ENCODE results near the gene OSBPL8. TPM values are rescaled to one million over a fixed set of nuclear protein-coding genes. Genes with fewer than 3 reads are reported as not detected.

OSBPL8 gene
- total and polyA plus RNA-seq, 2 experiments from 2014 or later: 78.0 to 124 TPM

DNA sequence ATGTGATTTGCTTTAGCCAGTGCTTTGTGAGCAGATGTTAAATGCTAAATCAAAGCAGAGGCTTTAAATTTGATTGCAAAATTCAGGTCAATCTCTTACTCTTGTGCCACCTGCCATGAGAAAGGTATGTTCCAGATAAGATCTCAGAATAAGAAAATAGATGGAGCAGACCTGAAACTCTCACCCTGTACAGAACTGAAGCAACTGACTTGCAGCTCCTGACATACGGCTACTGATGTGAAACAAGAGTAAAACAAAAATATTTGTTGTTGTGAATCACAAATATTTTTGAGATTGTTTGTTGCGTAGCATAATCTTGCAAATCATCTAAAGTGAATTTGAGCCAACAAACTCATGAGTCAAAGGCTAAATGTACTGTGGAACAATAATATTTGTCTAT lies 3.5 kb upstream of the OSBPL8 start (continued):
- TF ChIP-seq, protein P1, sequence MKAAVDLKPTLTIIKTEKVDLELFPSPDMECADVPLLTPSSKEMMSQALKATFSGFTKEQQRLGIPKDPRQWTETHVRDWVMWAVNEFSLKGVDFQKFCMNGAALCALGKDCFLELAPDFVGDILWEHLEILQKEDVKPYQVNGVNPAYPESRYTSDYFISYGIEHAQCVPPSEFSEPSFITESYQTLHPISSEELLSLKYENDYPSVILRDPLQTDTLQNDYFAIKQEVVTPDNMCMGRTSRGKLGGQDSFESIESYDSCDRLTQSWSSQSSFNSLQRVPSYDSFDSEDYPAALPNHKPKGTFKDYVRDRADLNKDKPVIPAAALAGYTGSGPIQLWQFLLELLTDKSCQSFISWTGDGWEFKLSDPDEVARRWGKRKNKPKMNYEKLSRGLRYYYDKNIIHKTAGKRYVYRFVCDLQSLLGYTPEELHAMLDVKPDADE (IDR thresholded peaks at IDR 0.05): no peak
- no peak for TF ChIP-seq NANOG (IDR thresholded peaks at IDR 0.05; ENCODE audit: borderline replicate concordance)

DNA sequence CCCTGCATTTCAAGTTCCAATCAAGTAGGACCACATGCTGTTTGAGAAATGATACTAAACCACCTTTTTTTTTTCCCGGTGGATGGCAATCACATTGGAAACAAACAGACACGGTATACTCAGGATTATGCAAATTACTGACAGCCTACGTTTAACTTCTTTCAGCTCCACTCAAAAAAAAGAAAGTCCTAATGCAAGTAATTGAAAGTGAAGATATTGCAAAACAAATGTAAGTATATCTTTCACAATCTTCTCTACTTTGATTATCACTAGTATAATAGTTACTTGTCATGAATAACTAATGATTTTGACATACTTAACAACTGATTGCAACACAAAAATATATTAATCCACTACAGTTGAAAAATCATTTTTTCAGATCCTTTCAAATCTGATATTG lies 2.6 kb upstream of the OSBPL8 start:
- H3K4me3 ChIP-seq: no peak overlapping the region
- Mint-ChIP-seq H3K36me3 (ENCODE audit: low read depth) (no peaks in the 10 kb centered on the region), H3K9me3 (no peaks in the 10 kb centered on the region), H3K27ac (no peak overlapping the region), H3K4me3 (no peak overlapping the region), H3K4me1 (peaks cover 16% of the 10 kb centered on the region), H3K27me3 (ENCODE audit: insufficient read depth, low read depth, poor library complexity) (peaks cover 7% of the 10 kb centered on the region)
- no peak overlapping the region for H3K27ac ChIP-seq (ENCODE audit: low read depth)
- ATAC-seq: no peak
- H3K36me3 ChIP-seq (ENCODE audit: insufficient read depth): no peaks in the 10 kb centered on the region
- H3K4me1 ChIP-seq (ENCODE audit: insufficient read depth): peaks cover 13% of the 10 kb centered on the region
- H3K79me2 ChIP-seq (replicated peaks; ENCODE audit: insufficient read depth): peaks cover 16% of the 10 kb centered on the region
- DNase-seq (ENCODE audit: low spot score): no peak
- no peak overlapping the region for H2AFZ ChIP-seq
- TF ChIP-seq NANOG (IDR thresholded peaks at IDR 0.05; ENCODE audit: borderline replicate concordance) (no peak), ZNF331 (CRISPR knock-in tag; IDR thresholded peaks at IDR 0.05; ENCODE audit: low read depth) (no peak), EZH2 (IDR thresholded peaks at IDR 0.05; ENCODE audit: low read depth, unreplicated experiment) (no peak), ZNF114 (CRISPR knock-in tag; IDR thresholded peaks at IDR 0.05) (no peak), EZH2phosphoT487 (IDR thresholded peaks at IDR 0.05; ENCODE audit: unreplicated experiment) (no peak), JUNB (IDR thresholded peaks at IDR 0.05; ENCODE audit: unreplicated experiment) (no peak), POLR2AphosphoS5 (IDR thresholded peaks at IDR 0.05; ENCODE audit: low read depth) (no peak)
- TF ChIP-seq, protein P2, sequence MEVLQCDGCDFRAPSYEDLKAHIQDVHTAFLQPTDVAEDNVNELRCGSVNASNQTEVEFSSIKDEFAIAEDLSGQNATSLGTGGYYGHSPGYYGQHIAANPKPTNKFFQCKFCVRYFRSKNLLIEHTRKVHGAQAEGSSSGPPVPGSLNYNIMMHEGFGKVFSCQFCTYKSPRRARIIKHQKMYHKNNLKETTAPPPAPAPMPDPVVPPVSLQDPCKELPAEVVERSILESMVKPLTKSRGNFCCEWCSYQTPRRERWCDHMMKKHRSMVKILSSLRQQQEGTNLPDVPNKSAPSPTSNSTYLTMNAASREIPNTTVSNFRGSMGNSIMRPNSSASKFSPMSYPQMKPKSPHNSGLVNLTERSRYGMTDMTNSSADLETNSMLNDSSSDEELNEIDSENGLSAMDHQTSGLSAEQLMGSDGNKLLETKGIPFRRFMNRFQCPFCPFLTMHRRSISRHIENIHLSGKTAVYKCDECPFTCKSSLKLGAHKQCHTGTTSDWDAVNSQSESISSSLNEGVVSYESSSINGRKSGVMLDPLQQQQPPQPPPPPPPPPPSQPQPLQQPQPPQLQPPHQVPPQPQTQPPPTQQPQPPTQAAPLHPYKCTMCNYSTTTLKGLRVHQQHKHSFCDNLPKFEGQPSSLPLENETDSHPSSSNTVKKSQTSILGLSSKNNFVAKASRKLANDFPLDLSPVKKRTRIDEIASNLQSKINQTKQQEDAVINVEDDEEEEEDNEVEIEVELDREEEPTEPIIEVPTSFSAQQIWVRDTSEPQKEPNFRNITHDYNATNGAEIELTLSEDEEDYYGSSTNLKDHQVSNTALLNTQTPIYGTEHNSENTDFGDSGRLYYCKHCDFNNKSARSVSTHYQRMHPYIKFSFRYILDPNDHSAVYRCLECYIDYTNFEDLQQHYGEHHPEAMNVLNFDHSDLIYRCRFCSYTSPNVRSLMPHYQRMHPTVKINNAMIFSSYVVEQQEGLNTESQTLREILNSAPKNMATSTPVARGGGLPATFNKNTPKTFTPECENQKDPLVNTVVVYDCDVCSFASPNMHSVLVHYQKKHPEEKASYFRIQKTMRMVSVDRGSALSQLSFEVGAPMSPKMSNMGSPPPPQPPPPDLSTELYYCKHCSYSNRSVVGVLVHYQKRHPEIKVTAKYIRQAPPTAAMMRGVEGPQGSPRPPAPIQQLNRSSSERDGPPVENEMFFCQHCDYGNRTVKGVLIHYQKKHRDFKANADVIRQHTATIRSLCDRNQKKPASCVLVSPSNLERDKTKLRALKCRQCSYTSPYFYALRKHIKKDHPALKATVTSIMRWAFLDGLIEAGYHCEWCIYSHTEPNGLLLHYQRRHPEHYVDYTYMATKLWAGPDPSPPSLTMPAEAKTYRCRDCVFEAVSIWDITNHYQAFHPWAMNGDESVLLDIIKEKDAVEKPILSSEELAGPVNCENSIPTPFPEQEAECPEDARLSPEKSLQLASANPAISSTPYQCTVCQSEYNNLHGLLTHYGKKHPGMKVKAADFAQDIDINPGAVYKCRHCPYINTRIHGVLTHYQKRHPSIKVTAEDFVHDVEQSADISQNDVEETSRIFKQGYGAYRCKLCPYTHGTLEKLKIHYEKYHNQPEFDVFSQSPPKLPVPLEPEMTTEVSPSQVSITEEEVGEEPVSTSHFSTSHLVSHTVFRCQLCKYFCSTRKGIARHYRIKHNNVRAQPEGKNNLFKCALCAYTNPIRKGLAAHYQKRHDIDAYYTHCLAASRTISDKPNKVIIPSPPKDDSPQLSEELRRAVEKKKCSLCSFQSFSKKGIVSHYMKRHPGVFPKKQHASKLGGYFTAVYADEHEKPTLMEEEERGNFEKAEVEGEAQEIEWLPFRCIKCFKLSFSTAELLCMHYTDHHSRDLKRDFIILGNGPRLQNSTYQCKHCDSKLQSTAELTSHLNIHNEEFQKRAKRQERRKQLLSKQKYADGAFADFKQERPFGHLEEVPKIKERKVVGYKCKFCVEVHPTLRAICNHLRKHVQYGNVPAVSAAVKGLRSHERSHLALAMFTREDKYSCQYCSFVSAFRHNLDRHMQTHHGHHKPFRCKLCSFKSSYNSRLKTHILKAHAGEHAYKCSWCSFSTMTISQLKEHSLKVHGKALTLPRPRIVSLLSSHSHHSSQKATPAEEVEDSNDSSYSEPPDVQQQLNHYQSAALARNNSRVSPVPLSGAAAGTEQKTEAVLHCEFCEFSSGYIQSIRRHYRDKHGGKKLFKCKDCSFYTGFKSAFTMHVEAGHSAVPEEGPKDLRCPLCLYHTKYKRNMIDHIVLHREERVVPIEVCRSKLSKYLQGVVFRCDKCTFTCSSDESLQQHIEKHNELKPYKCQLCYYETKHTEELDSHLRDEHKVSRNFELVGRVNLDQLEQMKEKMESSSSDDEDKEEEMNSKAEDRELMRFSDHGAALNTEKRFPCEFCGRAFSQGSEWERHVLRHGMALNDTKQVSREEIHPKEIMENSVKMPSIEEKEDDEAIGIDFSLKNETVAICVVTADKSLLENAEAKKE (CRISPR knock-in tag; IDR thresholded peaks at IDR 0.05): no peak
- TF ChIP-seq, protein P3, sequence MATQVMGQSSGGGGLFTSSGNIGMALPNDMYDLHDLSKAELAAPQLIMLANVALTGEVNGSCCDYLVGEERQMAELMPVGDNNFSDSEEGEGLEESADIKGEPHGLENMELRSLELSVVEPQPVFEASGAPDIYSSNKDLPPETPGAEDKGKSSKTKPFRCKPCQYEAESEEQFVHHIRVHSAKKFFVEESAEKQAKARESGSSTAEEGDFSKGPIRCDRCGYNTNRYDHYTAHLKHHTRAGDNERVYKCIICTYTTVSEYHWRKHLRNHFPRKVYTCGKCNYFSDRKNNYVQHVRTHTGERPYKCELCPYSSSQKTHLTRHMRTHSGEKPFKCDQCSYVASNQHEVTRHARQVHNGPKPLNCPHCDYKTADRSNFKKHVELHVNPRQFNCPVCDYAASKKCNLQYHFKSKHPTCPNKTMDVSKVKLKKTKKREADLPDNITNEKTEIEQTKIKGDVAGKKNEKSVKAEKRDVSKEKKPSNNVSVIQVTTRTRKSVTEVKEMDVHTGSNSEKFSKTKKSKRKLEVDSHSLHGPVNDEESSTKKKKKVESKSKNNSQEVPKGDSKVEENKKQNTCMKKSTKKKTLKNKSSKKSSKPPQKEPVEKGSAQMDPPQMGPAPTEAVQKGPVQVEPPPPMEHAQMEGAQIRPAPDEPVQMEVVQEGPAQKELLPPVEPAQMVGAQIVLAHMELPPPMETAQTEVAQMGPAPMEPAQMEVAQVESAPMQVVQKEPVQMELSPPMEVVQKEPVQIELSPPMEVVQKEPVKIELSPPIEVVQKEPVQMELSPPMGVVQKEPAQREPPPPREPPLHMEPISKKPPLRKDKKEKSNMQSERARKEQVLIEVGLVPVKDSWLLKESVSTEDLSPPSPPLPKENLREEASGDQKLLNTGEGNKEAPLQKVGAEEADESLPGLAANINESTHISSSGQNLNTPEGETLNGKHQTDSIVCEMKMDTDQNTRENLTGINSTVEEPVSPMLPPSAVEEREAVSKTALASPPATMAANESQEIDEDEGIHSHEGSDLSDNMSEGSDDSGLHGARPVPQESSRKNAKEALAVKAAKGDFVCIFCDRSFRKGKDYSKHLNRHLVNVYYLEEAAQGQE (IDR thresholded peaks at IDR 0.05; ENCODE audit: unreplicated experiment): no peak
- TF ChIP-seq, protein P4, sequence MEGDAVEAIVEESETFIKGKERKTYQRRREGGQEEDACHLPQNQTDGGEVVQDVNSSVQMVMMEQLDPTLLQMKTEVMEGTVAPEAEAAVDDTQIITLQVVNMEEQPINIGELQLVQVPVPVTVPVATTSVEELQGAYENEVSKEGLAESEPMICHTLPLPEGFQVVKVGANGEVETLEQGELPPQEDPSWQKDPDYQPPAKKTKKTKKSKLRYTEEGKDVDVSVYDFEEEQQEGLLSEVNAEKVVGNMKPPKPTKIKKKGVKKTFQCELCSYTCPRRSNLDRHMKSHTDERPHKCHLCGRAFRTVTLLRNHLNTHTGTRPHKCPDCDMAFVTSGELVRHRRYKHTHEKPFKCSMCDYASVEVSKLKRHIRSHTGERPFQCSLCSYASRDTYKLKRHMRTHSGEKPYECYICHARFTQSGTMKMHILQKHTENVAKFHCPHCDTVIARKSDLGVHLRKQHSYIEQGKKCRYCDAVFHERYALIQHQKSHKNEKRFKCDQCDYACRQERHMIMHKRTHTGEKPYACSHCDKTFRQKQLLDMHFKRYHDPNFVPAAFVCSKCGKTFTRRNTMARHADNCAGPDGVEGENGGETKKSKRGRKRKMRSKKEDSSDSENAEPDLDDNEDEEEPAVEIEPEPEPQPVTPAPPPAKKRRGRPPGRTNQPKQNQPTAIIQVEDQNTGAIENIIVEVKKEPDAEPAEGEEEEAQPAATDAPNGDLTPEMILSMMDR (conservative IDR thresholded peaks at IDR 0.05; ENCODE audit: low read depth in 2 of 2): no peak
- TF ChIP-seq, protein P1 (IDR thresholded peaks at IDR 0.05): no peak
- H4K20me1 ChIP-seq (replicated peaks; ENCODE audit: insufficient read depth): 0 out of 2 replicates have a peak, but pooled peaks cover 6% of the 10 kb centered on the region
- no peak overlapping the region for H3K4me2 ChIP-seq
- no peaks in the 10 kb centered on the region for H3F3A ChIP-seq (replicated peaks; ENCODE audit: low read depth)
- H3K9me2 ChIP-seq (ENCODE audit: insufficient read depth): no peaks in the 10 kb centered on the region
- no peaks in the 10 kb centered on the region for H3K27me3 ChIP-seq (ENCODE audit: insufficient read depth)

Measured in GM23338 (cell line).